COLO829 (cell line): ENCODE measurements around the gene ZDHHC19.
"Not testable (repeated sequence)": the region's sequence is repeated elsewhere in the genome, so short reads cannot be mapped to it uniquely, and the experiment has no call there.

Source experiments
- DNase-seq: peaks from one replicate; pipeline ENCODE4 v3.0.0; 2012; ENCODE audit warnings: low spot score

The ZDHHC19 gene

DNA sequence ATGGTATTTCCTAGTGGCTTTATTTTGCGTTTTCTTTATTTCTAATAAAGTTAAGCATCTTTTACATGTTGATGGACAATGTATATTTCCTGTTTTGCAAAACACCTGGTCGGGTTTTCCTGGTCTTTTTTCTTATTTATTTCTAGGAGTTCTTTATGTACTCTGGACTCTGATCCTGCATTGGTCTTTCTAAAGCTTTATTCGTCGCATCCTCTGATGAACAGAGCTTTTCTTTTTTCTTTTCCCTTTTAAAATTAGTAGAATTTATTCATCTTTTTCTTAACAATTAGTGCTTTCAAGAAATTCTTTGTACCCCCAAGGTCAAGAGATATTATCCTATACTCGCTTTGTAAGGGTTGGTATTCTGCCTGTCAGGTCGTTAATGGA, 32.2 kb downstream of the ZDHHC19 start:
- no peak for DNase-seq

DNA sequence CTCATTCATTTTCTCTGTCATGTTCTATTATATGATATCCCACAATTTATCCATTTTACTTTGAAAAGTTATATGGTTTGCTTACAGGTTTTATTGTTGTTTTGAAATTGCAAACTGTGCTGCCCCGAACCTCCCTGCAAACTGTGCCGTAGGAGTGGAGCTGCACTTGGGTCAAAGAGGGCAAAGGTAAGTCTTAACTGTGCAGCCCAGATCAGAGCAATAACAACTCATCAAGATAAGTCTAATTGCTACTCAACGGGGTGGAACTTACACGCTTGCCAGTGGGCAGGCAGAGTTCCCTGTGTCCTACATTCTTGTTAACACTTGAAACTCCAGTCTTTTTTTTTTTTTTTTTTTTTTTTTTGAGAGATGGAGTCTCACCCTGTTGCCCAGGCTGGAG, 33.2 kb downstream of the ZDHHC19 start:
- no peak for DNase-seq

DNA sequence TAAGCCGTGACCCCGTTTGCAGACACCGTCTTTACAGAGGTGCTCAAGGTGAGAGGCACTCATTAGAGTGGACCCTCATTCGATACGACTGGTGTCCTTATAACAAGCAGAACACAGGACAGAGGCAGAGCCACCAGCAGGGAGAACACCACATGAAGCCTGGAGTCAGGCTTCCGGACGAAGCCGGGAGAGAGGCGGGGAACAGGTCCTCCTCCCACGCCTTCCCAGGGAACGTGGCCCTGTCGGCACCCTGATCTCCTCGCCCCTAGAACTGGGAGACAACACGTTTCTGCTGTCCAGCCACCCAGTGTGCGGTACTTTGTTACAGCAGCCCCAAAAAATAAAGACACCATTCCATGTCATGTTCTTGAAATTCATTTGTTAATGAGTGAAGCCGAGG, 33.6 kb downstream of the ZDHHC19 start:
- no peak for DNase-seq

DNA sequence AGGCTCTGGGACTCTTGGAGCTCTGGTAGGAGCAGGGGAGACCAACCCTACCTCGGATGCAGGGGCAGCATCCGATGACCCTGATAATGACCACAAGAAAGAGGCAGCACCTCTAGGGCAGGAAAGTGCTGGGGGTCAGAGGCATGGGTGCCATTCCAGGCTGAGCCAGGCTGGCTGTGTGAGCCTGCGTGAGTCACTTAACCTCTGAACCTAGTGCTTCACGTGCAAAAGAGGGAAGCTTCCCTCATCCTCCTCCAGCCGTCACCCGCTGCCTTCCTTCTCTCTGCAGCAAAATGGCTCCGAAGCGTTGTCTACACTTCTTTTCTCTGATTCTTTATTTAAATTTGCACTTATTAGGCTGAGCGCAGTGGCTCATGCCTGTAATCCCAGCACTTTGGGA, 35.5 kb downstream of the ZDHHC19 start:
- no peak for DNase-seq

DNA sequence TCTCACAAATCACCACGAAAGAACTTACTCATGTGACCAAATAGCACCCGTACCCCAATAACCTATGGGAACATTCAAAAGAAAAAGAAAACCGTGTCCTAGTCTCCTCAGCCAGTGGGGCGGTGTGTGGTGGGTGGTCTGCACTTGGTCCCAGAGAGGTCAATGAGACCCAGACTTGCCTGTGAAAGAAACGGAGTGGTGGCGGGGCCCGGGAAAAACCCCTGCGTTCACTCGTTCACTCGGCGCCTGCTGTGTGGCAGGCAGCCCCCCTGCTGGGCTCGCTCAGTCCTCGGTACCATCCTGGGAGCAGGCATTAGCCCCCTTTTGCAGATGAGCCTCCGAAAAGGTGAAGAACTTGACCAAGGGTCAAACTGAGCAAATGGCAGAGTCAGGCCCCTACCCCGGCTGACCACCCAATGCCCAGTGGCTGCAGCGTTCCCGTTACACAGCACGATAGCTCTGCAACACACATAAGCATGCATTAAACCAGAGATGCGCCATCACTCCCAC, 36.0 kb downstream of the ZDHHC19 start:
- DNase-seq: no peak

DNA sequence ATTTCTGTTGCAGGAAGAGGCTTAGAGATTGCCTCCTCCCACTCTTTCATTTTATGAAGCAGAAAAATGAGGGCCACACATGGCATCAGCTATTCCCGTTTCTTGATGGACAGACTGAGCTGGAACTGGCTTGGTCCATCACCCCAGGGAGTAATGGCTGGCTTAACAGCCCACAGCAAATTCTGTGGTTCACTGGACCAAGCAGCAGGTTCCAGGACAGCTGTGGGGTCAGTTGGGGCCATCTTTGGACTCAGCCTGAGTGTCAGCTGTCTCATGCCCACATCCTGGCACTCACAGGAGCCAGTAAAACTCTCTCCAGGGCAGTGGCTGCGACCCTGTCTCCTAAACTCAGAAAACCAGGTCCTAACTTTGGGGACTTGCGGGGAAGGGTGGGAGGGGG, 36.5 kb downstream of the ZDHHC19 start:
- no peak for DNase-seq

DNA sequence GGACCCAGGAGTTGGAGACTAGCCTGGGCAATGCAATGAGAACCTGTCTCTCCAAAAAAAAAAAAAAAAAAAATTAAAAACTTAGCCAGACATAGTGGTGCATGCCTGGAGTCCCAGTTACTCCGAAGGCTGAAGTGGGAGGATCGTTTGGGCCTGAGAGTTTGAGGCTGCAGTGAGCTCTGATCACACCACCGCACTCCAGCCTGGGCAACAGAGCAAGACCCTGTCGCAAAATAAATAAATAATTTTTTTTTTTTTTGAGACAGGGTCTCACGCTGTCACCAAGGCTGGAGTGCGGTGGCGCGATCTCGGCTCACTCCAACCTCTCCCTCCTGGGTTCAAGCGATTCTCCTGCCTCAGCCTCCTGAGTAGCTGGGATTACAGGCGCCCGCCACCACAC, 40.9 kb downstream of the ZDHHC19 start:
- not testable (repeated sequence) for DNase-seq

DNA sequence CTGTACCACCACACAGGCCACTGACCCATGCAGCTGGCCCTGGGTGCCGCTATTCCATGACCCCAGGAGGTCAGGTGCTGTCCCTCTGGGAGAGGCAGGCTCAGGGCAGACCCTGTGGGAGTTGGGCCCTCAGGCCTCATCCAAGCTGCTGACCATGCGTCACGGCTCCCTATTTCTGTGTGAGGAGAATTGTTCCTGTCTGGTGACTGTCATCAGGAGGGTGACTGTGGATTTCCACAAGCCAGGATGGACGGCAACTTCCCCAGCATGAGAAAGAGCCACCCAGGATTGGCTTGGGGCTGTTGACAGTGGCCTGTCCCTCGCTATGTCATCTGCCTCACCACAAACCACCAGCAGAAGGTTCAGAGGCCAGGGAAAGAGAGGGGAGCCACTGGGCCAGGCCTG, 41.4 kb downstream of the ZDHHC19 start:
- no peak for DNase-seq

DNA sequence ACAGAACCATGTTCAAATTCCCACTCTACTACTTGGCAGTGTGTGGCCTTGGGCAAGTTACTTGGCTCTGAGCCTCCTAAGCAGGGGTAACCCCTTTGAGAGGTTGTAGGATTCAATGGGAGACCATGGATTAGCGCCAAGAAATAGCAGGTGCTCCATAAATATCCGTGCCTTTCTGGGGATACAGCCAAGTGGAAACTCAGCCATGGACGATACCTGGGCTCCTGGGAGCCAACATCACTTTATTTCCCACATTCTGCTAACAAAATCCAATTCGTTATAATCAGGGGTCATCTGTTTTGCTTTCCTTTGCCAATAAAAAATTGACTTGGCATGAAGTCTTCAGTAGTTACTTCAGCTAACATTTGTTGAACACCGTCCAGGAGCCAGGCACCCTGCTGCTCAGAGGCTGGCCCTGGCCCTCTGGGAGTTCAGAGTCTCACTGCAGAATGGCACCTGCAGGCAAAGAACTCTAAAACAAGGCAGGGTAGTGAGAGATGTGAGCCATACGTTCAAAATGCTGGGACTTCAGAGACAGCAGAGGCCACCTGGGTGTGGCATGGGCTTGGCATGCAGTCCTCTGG, 42.3 kb downstream of the ZDHHC19 start:
- DNase-seq: no peak

DNA sequence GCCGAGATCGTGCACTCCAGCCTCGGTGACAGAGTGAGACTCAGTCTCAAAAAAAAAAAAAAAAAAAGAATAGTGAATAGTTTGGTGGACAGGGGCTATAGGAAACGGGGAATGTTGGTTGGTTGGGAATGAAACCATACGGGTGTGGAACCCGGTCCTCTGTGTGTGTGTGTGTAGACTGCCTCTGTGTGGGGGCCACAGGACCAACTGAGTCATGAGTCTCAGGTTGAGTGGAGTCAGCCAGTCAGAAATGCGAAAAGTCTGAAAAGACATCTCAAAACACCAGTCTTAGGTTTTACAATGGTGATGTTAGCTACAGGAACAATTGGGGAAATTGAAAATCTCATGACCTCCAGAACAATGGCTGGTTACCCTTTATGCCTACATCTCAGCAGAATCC, 44.5 kb downstream of the ZDHHC19 start:
- DNase-seq: no peak

DNA sequence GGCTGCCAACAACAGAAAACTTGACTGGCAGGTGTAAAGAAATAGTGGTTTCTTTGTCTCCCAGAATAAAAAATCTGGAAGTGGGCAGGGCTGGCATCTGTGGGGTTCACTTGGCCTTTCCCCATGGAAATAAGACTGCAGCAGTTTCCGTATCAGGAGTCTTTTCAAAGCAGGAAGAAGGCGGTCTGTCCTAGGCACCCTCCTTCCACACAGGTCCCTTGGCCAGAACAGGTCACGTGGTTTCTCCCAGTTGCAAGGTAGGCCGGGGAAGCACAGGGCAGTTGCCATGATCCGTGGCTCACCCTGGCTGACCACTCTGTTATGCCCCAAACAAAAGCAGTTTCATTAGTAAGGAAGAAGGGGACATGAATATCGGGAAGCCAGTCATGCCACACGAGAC, 45.4 kb downstream of the ZDHHC19 start:
- DNase-seq: no peak

DNA sequence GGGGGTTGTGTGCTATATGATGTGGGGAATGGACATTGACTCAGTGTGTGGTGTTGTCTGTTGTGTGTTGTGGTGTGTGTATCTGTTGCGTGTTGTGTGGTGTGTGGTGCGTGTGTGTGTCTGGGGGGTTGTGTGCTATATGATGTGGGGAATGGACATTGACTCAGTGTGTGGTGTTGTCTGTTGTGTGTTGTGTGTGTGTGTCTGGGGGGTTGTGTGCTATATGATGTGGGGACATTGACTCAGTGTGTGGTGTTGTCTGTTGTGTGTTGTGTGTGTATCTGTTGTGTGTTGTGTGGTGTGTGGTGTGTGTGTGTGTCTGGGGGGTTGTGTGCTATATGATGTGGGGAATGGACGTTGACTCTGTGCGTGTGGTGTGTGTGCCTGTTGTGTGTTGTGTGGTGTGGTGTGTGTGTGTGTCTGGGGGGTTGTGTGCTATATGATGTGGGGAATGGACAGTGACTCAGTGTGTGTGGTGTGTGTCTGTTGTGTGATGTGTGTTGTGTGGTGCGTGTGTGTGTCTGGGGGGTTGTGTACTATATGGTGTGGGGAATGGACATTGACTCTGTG, 46.1 kb downstream of the ZDHHC19 start:
- not testable (repeated sequence) for DNase-seq

DNA sequence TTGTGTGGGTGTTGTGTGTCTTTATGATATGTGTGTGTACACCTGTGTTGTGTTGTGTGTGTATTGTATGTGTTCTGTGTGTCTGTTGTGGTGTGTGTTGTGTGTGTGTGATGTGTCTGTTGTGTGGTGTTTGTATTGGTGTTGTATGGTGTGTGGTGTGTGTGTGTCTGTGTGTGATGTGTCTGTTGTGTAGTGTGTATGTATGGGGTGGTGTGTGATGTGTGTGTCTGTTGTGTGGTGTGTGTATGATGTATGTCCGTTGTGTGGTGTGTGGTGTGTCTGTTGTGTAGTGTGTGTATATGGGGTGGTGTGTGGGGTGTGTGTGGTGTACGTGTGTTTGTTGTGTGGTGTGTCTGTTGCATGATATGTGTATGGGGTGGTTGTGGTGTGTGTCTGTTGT, 46.6 kb downstream of the ZDHHC19 start:
- no peak for DNase-seq

DNA sequence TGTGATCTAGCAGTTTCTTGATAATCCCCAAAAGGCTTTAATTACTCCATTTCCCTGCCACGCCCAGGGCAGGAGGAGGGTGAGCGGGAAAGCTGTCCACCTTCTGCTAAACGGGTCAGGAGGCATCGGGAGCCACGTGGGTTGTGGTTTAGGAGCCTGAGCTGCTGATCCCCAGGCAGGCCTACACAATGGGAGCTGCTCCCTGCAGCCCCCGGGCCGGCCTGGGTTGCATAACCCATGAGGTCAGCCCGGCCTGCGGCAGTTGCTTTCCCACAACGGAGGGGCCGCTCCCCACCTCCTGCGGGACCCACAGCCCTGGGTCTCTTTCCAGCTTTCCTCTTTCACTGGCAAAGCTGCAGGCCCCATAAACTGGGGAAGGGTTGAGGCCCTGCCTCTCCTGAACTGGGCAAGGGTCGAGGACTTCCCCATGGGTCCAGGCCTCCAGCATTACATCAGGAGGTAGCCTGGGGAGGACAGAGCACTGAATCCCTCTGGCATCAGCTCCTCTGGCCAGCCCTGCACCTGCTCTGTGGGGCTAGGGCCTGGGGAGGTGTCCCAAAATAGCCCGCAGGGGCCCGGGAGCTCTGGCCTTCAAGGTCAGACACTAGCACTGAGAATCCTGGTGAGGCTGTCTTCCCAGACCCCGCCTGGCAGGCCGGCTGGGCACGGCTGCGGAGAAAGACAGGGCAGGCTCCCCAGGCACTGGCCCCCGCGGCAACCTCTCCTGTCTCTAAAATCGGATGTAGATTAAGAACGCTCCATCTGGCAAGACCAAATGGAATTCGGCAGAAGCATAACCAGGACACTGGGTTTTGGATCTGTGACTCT, 47.3 kb downstream of the ZDHHC19 start:
- no peak for DNase-seq

DNA sequence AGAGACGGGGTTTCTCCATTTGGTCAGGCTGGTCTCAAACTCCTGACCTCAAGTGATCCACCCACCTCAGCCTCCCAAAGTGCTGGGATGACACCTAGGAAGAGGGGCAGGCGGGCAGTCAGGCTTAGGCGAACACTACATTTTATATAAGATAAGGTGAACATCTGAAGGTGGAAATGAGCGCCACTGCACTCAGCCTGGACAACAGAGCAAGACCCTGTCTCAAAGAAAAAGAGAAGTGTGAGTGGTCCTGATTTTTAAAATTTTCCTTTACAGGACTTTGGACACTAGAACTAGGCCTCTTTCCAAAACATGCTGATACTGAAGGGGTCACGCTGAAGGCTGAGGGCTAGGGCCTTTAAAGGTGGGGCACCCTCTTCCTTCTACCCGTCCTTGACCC, 48.0 kb downstream of the ZDHHC19 start:
- DNase-seq: no peak

DNA sequence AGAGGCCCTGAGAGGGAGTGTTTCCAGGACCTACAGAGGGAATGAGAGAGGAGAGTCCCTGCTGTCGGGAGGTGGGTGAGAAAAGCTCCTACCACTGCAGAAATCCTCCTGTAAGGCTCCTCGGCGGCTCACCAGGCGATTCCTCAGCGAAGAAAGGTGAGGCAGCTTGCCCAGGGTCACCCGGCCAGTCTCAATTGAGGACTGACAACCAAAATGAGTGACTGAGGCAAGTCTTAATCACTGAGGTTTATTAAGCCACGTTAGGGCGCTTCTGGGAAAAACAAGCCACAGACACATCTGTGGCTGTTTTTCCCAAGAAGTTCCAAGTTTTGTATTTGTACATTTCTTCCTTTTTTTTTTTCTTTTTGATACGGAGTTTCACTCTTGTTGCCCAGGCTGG, 48.5 kb downstream of the ZDHHC19 start:
- no peak for DNase-seq

DNA sequence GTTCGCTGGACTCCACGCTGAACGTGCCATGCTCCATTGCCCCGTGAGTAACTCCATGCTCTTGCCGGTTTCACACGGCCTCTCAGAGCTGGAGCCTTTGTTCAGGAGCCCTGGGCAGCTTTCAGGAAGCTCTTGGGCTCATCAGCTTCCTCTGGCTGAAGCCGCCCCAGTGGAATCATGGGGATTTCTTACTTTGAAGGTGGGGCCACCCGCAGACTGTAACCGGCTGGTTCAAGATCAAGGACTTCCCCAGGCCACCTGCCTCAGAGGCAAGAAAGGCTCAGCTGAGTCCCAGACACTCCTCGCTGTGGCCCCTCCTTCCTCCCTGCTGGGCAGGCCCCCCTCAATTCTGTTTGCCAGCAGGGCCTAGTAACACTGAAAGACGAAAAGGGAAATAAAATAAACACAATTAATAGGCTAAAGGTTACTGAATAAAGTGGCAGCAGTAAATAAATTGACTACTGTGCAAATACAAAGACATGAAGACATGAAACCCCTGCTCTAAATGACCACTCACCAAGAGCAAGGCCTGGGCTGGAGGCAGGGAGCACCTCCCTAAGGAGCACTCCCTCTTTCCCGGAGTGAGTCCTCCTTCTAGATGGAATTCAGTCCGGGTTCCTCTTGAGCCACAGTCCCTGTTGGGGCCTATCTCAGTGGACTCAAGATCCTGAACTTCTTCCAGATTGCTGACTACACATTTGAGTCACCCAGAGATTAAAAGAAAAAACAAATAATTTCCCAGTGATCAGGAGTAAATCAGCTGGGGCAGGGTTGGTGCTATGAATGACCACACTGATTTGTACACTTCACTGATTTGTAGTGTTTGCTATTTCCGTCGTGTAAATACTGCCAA, 51.0 kb downstream of the ZDHHC19 start:
- no peak for DNase-seq

DNA sequence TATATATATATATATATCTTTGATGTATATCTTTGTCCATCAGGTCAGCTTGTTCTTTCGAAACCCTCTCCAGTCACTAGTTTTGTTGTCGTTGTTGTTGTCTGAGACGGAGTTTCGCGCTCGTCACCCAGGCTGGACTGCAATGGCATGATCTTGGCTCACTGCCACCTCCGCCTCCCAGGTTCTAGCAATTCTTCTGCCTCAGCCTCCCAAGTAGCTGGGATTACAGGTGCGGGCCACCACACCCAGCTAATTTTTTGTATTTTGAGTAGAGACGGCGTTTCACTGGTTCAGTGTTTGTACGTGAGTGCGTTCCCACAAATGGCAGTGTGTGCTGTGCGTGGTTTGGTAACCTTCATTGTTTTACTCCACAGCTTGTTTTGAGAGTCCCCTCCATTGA, 51.7 kb downstream of the ZDHHC19 start:
- DNase-seq: no peak

DNA sequence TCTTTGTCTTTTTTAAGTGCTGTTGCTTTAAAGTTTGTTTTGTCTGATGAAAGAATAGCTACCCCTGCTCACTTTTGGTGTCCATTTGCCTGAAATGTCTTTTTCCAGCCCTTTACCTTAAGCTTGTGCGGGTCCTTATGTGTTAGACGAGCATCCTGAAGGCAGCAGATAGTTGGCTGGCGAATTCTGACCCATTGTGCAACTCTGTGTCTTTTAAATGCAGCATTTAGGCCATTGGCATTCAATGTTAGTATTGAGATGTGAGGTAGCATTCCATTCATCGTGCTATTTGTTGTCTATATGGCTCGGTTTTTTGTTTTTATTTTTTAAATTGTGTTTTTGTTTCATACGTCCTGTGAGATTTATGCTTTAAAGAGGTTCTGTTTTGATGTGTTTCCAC, 55.0 kb downstream of the ZDHHC19 start:
- no peak for DNase-seq

DNA sequence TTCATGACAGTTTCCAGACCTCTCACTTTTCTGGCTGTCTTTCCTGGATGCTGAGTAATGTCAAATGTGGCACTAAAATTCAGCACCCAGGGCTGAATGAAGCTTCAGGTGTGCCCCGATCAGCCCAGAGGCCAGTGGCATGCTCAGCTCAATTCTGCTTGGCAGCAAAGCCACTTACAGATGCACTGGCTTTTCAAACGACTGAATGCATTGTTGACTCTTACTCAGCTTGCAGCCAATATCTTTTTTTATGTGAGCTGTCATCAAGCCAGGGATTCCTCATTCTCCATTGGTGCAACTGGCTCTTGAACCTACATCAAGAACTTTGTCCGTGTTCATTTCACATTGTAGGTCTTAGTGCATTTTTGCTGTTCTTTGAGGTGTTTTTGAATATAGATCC, 60.7 kb downstream of the ZDHHC19 start:
- no peak for DNase-seq

DNA sequence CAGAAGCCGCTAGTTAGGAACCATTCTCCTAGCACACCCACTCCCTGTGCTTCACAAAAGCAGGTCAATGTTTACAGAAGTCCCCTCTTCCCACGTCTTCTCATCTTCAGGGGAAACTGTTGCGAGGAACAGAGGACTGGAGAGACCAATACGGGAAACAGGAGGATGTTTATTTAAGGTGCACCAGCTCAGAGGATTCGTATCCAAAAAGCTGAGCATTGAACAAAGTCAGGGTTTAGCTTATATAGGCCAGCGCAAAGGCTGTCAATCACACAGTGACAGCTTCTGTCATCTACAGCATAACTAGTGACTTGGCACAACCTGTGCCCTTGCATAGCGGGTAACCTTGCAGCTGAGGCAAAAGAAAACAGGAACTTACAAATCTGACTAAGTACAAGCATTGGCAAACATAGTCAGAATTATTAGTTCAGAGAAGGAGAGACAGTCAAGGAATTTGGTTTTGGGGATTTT, 61.3 kb downstream of the ZDHHC19 start:
- DNase-seq: no peak

DNA sequence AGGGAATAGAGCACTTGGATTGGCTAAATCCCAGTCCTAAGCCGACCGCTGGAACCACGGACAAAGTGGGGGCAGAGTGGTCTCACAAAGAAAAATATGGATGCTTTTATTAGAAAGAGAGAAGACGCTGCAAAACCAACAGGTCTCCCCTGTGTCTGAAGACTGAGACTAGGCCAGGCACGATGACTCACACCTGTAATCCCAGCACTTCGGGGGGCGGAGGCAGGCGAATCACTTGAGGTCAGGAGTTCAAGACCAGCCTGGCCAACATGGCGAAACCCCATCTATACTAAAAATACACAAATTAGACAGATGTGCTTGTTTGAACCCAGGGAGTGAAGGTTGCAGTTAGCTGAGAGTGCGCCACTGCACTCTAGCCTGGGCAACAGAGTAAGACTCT, 61.8 kb downstream of the ZDHHC19 start:
- no peak for DNase-seq
